HL-60/S4 (cell line): ENCODE data around the gene TMEM131L.

Experiments
- in situ Hi-C: fragments of 300-500 bp; cut with MboI; formaldehyde crosslinking; loops from 2 replicates; pipeline ENCODE4 v1.14.3; 2022; ENCODE audit warnings: low sequenced_read_pairs

Gene TMEM131L

GRCh38 chr4:153570228-153570973 lies 104.2 kb downstream of the TMEM131L start:
- in situ Hi-C loops: loop anchor here (10.0 kb wide), 2 partner anchors 136 to 226 kb away; partner anchors contain the start of gene MND1

- in situ Hi-C loops: loop anchor here (10.0 kb wide), 2 partner anchors 136 to 226 kb away; partner anchors contain the start of gene MND1
Measured at GRCh38 chr4:153571006-153571545, 104.9 kb downstream of the TMEM131L start.

- in situ Hi-C loops: loop anchor here (10.0 kb wide), 2 partner anchors 138 to 228 kb away; partner anchors contain the start of gene MND1
Measured at GRCh38 chr4:153572609-153573008, 106.4 kb downstream of the TMEM131L start.

- in situ Hi-C loops: loop anchor here (10.0 kb wide), 2 partner anchors 138 to 228 kb away; partner anchors contain the start of gene MND1
Measured at GRCh38 chr4:153573221-153573620, 107.1 kb downstream of the TMEM131L start.

GRCh38 chr4:153573881-153574802 lies 108.0 kb downstream of the TMEM131L start:
- in situ Hi-C loops: loop anchor here (10.0 kb wide), 2 partner anchors 139 to 229 kb away; partner anchors contain the start of gene MND1

- in situ Hi-C loops: loop anchor here (10.0 kb wide), 2 partner anchors 142 to 232 kb away; partner anchors contain the start of gene MND1
Measured at GRCh38 chr4:153576443-153576774, 110.2 kb downstream of the TMEM131L start.

GRCh38 chr4:153577053-153577452 lies 110.9 kb downstream of the TMEM131L start:
- in situ Hi-C loops: loop anchor here (10.0 kb wide), 2 partner anchors 142 to 232 kb away; partner anchors contain the start of gene MND1

- in situ Hi-C loops: loop anchor here (10.0 kb wide), 2 partner anchors 145 to 235 kb away; partner anchors contain the start of gene MND1
Measured at GRCh38 chr4:153579410-153579809, 113.2 kb downstream of the TMEM131L start.

GRCh38 chr4:153579872-153580271 lies 113.7 kb downstream of the TMEM131L start:
- in situ Hi-C loops: loop anchor here (10.0 kb wide), 2 partner anchors 145 to 235 kb away; partner anchors contain the start of gene MND1

GRCh38 chr4:153582954-153583702 lies 117.0 kb downstream of the TMEM131L start:
- in situ Hi-C loops: no loop called here

GRCh38 chr4:153585026-153585425 lies 118.9 kb downstream of the TMEM131L start:
- in situ Hi-C loops: no loop called here

- in situ Hi-C loops: no loop called here
Measured at GRCh38 chr4:153589703-153590595, 123.8 kb downstream of the TMEM131L start.

- in situ Hi-C loops: no loop called here
Measured at GRCh38 chr4:153591441-153591840, 125.3 kb downstream of the TMEM131L start.

- in situ Hi-C loops: no loop called here
Measured at GRCh38 chr4:153592064-153592463, 125.9 kb downstream of the TMEM131L start.

GRCh38 chr4:153593161-153593560 lies 127.0 kb downstream of the TMEM131L start:
- in situ Hi-C loops: no loop called here

GRCh38 chr4:153594210-153594609 lies 128.1 kb downstream of the TMEM131L start:
- in situ Hi-C loops: no loop called here

GRCh38 chr4:153595894-153596601 lies 129.9 kb downstream of the TMEM131L start:
- in situ Hi-C loops: no loop called here

GRCh38 chr4:153602758-153603157 lies 136.6 kb downstream of the TMEM131L start:
- in situ Hi-C loops: no loop called here
